HCT116 (cell line): ENCODE measurements around the gene YY1.
"Not testable (repeated sequence)": the region's sequence is repeated elsewhere in the genome, so short reads cannot be mapped to it uniquely, and the experiment has no call there.

Experiments used
- CTCF ChIP-seq, 3 experiments: fragments of 200-600 bp in 1 of 3; sonication (generic) in 1 of 3; IDR thresholded peaks in 2 of 3; conservative IDR thresholded peaks in 1 of 3; 2 replicates each; pipeline ENCODE4 v1.5.1; 2012 to 2017; ENCODE audit warnings: low read depth in 2 of 3, low read length in 2 of 3, antibody characterized with exemption in 1 of 3, borderline replicate concordance in 1 of 3, control low read depth in 1 of 3, mild to moderate bottlenecking in 1 of 3, mixed read lengths in 1 of 3, mixed run types in 1 of 3, moderate library complexity in 1 of 3; ENCODE audit not compliant: insufficient read depth in 1 of 3
- POLR2A ChIP-seq: IDR thresholded peaks from 2 replicates; pipeline ENCODE4 v1.7.0; 2011; ENCODE audit warnings: borderline replicate concordance; ENCODE audit not compliant: insufficient read depth, insufficient read length; ENCODE audit errors: extremely low read depth
- SRF ChIP-seq: IDR thresholded peaks from 2 replicates; pipeline ENCODE4 v1.6.1; 2012; ENCODE audit warnings: low read depth

- TF ChIP-seq POLR2A; SRF; CTCF (IDR thresholded peaks at IDR 0.05 in 2 of 3, conservative IDR thresholded peaks at IDR 0.05 in 1 of 3; ENCODE audit: borderline replicate concordance in 1 of 3, insufficient read depth in 1 of 3, low read depth in 2 of 3, low read length in 2 of 3): not testable (repeated sequence)
These were observed 34.1 kb upstream of the YY1 start for GRCh38 chr14:100204835-100205167.
